ENCODE data around the gene VPS51. TPM values are rescaled to one million over a fixed set of nuclear protein-coding genes. Genes with fewer than 3 reads are reported as not detected.

The VPS51 gene
- total and polyA plus RNA-seq, 2 of the 13 experiments (the other 11 are each of a cell fraction or from before 2014, with no cell fraction given) = 76.3 to 90.6 TPM

DNA sequence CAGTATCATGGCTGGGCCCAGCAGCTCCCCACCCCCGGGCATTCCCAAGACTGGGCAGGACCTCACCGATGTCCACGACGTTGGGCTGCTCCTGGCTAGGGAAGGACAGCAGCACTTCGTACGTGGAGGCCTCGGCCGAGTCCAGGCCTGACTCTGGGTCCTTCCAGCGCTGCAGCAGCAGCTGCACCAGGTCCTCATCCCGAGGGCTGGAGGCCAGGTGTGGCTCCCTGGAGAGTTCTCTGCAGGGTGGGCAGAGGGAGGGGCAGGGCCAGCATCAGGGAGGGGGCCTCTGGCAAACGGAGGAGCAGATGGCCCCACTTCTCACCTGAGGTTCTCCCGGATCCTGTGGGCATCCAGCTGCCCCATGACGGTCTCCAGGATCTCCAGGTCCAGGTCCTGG lies 38.0 kb upstream of the VPS51 start (continued):
- TF ChIP-seq GABPB1 (CRISPR knock-in tag; IDR thresholded peaks at IDR 0.05) = peak; percentile 6; the same call in 1 of the 2 replicates
- TF ChIP-seq ZFX (CRISPR knock-in tag; IDR thresholded peaks at IDR 0.05; ENCODE audit: low read depth) = peak; percentile 72; the same call in 1 of the 2 replicates
- TF ChIP-seq, protein P1, sequence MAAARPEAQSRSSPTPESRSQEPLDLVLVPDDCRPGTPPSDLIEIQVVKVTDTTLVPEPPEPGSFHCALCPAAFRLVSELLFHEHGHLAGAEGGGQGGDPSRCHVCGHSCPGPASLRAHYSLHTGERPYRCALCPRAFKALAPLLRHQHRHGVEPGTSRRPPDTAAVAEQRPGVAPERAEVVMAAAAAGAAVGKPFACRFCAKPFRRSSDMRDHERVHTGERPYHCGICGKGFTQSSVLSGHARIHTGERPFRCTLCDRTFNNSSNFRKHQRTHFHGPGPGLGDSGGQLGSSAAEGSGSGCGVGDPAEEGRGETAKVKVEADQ (CRISPR knock-in tag; IDR thresholded peaks at IDR 0.05; ENCODE audit: borderline replicate concordance) = 0 out of 2 replicates have a peak, but pooled peaks have one; percentile 16
- 0 out of 2 replicates have a peak, but pooled peaks have one; percentile 72 for TF ChIP-seq ZNF160 (CRISPR knock-in tag; IDR thresholded peaks at IDR 0.05)
- no peak for TF ChIP-seq HMG20A (CRISPR knock-in tag; IDR thresholded peaks at IDR 0.05; ENCODE audit: borderline replicate concordance)
- TF ChIP-seq GATAD2A (CRISPR knock-in tag; IDR thresholded peaks at IDR 0.05) = no peak
- TF ChIP-seq TMF1 (CRISPR knock-in tag; IDR thresholded peaks at IDR 0.05; ENCODE audit: low read depth) = no peak
- no peak for TF ChIP-seq ZNF569 (CRISPR knock-in tag; IDR thresholded peaks at IDR 0.05; ENCODE audit: borderline replicate concordance)
- 0 out of 2 replicates have a peak, but pooled peaks have one; percentile 54 for TF ChIP-seq ZNF546 (CRISPR knock-in tag; conservative IDR thresholded peaks at IDR 0.05)
- no peak for TF ChIP-seq ZNF772 (CRISPR knock-in tag; IDR thresholded peaks at IDR 0.05)
- no peak for TF ChIP-seq HMGXB4 (CRISPR knock-in tag; IDR thresholded peaks at IDR 0.05; ENCODE audit: borderline replicate concordance in 1 of 2, low read depth in 1 of 2)
- no peak for TF ChIP-seq ZNF431 (CRISPR knock-in tag; IDR thresholded peaks at IDR 0.05; ENCODE audit: borderline replicate concordance, low read depth)
- no peak for TF ChIP-seq ZNF232 (CRISPR knock-in tag; IDR thresholded peaks at IDR 0.05; ENCODE audit: borderline replicate concordance)
- no peak for TF ChIP-seq GATA4 (IDR thresholded peaks at IDR 0.05; ENCODE audit: borderline replicate concordance, low read depth)
- peak; percentile 63; the same call in 1 of the 2 replicates for TF ChIP-seq KLF15 (CRISPR knock-in tag; IDR thresholded peaks at IDR 0.05; ENCODE audit: borderline replicate concordance)
- TF ChIP-seq BRF2 (CRISPR knock-in tag; IDR thresholded peaks at IDR 0.05) = no peak
- TF ChIP-seq TEAD2 (CRISPR knock-in tag; IDR thresholded peaks at IDR 0.05) = no peak
- TF ChIP-seq, protein P2, sequence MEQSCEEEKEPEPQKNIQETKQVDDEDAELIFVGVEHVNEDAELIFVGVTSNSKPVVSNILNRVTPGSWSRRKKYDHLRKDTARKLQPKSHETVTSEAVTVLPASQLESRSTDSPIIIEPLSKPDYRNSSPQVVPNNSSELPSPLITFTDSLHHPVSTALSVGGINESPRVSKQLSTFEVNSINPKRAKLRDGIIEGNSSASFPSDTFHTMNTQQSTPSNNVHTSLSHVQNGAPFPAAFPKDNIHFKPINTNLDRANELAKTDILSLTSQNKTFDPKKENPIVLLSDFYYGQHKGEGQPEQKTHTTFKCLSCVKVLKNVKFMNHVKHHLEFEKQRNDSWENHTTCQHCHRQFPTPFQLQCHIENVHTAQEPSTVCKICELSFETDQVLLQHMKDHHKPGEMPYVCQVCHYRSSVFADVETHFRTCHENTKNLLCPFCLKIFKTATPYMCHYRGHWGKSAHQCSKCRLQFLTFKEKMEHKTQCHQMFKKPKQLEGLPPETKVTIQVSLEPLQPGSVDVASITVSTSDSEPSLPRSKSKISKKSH (CRISPR knock-in tag; IDR thresholded peaks at IDR 0.05; ENCODE audit: borderline replicate concordance) = no peak
- no peak for TF ChIP-seq SRY (CRISPR knock-in tag; IDR thresholded peaks at IDR 0.05)
- TF ChIP-seq ZNF317 (CRISPR knock-in tag; IDR thresholded peaks at IDR 0.05) = no peak
- TF ChIP-seq ZMYM2 (CRISPR knock-in tag; IDR thresholded peaks at IDR 0.05) = no peak
- peak; percentile 4; the same call in 1 of the 2 replicates for TF ChIP-seq HDAC1 (CRISPR knock-in tag; IDR thresholded peaks at IDR 0.05)
- TF ChIP-seq ZNF724P (CRISPR knock-in tag; IDR thresholded peaks at IDR 0.05; ENCODE audit: borderline replicate concordance) = no peak
- no peak for TF ChIP-seq ZNF777 (CRISPR knock-in tag; IDR thresholded peaks at IDR 0.05)
- peak; percentile 17; the same call in 1 of the 2 replicates for TF ChIP-seq RAD21 (CRISPR knock-in tag; IDR thresholded peaks at IDR 0.05)
- TF ChIP-seq TSC22D2 (CRISPR knock-in tag; IDR thresholded peaks at IDR 0.05; ENCODE audit: borderline replicate concordance) = no peak
- TF ChIP-seq XBP1 (CRISPR knock-in tag; IDR thresholded peaks at IDR 0.05) = no peak
